Measurements from ENCODE around the gene LPIN1.
"Not testable (repeated sequence)": the region's sequence is repeated elsewhere in the genome, so short reads cannot be mapped to it uniquely, and the experiment has no call there.

Gene LPIN1

DNA sequence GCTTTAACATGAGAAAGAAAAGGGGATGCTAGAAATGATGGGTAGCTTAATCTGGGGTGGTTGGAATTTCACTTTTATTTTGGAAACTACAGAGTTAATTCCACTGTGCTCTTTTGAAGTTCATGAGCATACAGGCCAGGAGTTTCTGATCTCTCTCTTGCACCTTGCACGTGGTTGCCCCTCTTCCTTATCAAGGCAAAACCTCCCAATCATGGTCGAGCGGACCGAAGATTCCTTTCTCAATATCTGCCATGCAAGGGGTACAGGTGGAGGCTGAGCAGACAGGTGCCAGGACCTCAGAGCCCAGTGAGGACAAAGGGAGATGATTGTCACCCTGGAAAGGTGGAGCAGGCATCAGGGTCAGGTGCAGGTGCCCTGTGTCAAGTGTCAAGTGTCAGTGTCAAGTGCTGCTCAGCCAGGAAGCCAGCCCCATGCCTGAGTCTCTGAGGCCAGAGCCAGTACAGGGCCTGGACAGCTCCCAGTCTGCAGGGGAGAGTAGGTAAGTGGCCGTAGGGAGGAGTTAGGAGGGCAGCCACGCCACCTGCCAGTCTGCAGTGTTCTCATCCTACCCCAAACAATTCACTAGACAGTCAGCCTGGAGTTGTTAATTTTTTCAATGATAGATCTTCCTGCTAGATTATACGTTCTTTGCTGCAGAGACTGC is 42.2 kb downstream of the LPIN1 start:
- no peak for DNase-seq

DNA sequence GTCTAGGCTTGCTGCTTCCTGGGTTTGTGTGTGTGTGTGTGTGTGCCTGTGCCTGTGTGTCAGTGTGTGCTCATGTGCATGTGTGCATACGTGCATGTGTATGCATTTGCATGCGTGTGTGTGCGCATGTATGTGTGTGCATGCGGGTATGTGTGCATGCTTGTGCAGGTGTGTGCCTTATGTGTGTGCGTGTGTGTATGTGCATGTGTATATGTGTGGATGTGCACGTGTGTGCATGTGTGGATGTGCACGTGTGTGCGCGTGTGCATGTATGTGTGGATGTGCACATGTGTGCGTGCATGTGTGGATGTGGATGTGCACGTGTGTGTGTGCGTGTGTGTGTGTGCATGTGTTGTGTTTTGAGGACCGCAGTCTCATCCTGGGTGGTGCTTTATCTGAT is 42.8 kb downstream of the LPIN1 start:
- DNase-seq, result no peak

DNA sequence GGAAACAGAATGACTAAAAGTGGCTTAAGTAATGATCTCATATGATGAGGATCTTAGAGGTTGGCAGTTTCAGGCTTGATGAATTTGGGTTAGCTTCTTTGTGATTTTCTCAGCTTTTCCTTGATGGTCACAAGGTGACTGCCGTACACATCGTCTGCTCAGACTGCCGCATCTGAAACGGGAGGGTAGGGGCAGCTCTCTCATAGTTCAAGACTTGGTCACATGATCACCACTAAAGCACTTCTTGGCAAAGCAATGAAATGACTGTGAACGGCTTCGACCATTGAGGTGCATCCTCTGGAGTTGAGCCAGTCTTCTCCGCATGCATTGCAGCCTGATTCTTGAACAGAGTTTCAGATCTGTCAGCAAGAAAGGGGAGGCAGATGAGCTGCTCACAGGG is 43.8 kb downstream of the LPIN1 start:
- DNase-seq, result no peak

DNA sequence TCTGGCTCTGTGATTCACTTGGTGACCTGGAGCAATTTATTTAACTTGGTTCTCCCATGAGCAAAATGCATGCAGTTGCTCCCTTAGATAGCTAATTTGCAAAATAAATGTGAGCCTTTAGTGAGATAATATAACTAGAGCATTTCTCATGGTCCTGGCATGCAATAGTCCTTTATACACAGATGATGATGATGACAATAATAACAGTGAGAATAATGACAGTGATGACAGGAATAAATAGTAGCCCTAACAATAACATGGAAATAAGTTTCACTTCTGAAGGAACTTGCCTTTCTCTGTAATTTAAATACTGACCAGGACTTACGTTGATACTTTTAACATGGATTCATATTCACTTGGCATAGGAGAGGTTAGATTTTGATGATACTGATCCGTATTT is 49.2 kb downstream of the LPIN1 start:
- no peak for DNase-seq

DNA sequence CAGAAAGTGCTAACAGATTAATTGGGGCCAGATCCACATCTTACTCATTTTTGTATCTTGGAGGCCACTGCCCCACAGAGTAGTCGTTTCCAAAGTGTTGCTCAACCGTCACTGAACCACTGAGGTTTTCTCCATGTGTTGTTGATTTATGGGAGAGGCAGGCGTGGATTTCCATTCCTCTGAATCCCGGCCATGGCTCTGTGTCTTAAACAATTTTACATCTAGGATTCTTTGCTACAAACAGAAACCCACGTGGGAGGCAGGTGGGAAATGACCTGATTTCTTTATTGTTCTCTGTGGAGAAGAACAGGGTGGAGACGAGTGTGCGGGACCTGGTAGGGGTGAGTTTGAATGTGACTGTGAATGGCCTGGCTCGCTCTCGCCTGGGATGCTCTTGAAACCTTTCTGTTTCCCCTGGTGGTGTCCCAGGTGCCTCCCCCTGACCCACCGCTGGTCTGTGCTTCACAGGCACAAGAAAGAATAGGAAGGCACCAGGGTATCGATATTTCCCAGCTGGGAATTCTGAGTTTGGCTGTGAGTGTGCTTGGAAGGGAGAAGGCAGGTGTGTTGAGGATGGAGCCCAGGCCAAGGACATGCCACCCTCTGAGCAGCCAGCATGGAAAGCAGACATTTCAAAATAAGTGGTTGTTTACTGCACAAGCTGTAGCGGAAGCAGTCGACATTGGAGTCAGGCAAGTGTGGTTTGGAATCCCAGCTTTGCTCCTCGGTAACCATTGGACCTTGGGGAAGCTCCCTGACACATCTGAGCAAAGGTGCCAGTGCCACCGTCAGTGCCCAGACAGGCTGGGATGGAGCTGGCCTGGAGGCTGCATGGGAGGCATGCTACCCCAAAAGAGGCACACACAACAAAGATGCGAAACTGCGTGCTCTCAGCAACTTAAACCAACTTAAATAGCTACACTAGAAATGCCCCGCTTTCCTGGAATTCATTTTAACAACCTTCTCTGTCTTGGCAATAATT is 50.0 kb downstream of the LPIN1 start:
- no peak for DNase-seq

DNA sequence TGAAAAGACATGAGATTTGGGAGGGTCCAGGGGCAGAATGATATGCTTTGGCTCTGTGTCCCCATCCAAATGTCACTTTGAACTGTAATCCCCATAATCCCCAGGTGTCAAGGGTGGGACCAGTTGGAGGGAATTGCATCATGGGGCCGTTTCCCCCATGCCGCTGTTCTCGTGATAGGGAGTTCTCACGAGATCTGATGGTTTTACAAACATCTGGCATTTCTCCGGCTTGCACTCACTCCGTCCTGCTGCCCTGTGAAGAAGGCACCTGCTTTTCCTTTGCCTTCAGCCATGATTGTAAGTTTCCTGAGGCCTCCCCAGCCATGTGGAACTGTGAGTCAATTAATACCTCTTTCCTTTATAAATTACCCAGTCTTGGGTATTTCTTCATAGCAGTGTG is 51.4 kb downstream of the LPIN1 start:
- DNase-seq, result no peak

DNA sequence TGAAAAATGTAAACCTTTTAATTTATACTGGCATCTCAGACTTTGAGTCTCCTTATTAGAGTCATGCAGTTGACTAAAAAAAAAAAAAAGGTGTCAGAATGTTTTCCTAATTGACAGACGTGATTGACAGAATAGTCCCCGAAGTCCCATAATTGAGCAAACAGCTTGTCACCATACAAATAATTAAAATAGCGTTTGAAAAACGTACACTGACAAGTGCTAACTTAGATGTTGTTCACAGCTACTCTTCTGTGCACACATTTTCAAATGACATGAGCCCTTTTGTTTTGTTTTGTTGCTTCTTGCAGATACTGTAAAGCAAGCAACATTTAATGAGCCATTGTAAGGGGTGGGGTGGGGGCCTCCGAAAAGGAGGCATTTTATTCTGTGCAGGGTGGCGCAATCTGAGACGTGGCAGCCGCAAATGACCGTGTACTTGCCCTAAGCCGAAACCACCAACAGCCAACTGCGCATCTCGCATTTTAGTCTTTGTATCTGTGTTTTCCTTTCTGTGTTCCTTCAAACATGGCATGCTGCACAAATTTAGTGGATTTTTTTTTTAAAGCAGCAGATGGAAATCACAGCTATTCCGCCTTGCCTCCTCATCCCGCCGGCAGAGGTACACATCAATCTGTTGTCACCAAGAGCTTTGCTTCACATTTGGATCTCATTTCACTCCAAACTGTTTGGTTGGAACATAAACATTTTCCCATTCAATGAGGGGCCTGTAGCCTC is 52.4 kb downstream of the LPIN1 start:
- no peak for DNase-seq

DNA sequence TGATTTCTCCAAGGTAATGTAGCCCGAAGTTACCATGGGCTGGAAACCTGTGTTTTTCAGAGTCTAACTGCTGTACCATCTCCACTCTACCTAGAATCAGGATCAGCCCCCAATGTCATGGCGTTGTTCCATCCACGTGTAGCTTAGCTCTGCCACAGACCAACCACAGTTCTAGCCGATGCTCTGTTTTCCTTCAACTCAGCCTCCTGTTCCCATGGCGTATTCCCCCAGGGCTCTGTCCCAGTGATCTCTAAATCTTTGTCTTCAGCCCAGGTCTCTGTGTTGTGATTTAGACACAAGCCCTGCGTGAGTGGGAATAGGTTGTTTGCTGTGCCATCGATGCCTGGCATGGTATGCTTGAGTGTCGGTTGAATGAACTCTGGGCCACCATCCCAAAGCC is 53.4 kb downstream of the LPIN1 start:
- no peak for DNase-seq

DNA sequence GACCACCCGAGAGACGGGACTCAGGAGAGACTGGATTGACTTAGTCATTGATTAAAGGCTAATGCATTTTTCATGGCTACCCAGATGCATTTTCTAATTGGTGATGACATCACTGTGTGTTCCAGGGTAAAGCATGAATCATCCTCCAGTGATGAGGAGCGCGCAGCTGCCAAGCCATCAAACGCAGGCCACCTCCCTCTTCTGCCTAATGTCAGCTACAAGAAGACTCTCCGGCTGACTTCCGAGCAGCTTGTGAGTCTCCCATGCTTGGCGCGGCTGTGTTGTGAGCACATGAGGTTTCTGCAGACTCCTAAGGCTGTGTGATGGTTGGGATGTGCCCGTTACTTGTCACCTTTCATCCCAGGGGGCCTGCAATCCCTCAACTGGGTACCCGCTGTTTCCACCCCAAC is 56.4 kb downstream of the LPIN1 start:
- no peak for DNase-seq

DNA sequence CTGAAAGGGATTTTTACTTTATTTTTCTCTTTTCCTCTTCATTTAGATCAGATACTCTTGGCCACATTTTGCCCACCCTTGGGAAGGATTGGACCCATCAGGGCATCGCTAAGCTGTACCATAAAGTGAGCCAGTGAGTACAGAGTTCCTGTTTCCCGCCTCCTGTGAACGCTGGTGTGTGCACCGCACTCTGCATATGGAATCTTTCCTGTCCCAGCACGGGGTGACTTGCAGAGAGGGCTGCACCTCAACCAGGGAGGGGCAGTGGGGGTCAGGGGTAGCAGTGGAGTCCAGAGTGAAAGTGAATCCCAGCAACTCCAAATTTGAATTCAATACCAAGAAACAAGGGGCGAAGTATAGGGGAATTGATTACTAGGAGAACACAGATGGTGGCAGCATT is 58.6 kb downstream of the LPIN1 start:
- no peak for DNase-seq

DNA sequence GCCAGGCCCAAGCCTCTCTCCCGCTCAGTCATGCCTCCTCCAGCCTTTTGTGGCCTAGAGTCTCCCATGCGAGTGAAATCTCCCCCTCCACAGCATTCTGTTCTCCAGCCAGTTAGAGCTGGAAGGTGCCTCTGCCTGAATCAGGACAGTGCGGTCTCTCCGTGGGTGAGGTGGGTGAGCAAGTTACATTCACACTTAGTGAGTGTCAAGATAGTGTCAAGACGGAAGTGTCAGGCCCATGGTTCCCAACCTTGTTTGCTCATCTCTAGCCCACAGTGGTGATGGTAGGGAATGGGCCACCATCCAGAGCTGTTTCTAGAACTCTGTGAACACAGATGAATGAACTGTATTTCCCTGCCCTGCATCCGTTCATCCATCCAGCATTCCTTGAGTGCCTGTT is 59.5 kb downstream of the LPIN1 start:
- DNase-seq, result no peak

DNA sequence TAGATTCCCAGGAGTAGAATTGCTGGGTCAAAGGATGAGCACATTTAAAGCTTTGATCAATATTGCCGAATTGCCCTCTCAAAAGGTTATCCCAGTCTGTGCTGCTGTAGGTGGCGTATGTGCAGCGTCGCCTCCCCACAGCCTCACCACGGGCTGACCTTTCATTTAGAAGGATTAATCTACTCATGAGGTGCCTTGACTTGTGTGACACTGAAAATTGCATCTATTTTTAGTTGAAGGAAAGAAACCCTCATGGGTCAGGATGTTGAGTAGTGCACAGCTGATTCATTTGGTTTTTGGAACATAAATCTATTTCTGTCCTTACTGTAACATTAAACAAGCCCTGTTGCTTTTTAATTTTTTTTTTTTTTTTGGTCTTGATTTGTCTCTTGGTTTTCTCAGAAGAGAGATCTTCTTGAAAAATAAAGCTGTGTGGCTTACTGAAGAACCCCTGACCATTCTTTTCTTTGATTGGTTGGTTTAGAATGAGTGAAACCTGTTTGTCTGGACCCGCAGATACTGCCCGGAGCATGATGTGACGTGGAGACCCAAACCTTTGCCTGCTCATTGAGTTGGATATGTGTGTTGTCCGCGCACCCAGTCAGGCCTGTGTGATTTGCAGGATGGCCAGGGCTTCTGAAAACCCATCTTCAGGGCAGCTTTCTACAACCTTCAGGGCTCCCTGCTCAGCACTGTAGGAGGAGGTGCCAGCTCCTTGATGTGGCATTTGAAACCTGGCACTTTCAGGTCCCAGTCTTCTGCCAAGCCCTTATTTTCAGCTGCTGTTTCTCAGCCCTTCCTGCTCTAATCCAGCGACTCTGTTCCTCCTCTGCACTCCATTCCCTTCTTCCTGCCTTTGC is 61.0 kb downstream of the LPIN1 start:
- no peak for DNase-seq

DNA sequence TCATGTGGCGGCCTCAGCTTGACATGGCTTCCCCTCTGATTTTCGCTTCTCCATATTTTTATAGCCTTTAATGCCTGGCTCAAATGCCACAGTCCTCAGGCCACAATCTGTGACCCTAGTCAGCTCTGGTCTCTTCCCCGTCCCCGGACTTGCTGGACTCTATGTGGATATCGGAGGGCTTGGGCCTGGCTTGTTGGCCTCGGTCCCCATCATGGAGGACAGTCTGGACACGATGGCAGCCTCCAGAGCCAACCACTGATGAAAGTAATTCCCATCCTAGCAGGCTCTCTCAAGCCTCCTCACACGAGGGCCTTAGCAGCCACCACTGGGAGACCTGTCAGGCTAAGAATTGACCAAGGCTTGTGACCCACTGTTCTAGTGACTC is 61.6 kb downstream of the LPIN1 start:
- no peak for DNase-seq

DNA sequence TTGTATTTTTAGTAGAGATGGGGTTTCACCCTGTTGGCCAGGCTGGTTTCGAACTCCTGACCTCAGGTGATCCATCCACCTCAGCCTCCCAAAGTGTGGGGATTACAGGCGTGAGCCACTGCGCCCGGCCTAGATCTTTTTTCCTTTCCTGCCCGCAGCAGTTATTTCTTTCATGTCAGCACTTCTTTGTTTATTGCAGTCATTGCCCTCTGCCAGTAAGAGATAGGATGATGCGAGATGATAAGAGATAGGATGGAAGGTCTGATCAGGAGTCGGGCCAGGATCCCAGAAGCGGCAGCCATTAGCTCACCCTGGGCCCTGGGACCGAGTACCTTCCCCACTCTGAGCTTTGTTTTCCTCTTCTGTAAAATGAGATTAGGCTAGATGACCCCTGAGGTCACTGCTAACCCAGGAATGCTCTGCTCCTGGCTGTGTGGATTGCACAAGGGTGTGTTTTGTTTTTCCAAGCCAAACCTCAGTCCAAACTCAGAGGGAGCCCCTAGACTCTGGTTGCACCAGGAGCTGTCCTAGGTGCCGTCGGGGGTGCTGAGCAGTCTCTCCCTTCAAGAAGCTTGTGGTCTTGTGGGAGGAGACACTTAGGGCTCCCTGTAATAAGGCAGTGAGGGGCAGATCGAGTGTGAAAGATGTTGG is 63.3 kb downstream of the LPIN1 start:
- DNase-seq, result no peak

DNA sequence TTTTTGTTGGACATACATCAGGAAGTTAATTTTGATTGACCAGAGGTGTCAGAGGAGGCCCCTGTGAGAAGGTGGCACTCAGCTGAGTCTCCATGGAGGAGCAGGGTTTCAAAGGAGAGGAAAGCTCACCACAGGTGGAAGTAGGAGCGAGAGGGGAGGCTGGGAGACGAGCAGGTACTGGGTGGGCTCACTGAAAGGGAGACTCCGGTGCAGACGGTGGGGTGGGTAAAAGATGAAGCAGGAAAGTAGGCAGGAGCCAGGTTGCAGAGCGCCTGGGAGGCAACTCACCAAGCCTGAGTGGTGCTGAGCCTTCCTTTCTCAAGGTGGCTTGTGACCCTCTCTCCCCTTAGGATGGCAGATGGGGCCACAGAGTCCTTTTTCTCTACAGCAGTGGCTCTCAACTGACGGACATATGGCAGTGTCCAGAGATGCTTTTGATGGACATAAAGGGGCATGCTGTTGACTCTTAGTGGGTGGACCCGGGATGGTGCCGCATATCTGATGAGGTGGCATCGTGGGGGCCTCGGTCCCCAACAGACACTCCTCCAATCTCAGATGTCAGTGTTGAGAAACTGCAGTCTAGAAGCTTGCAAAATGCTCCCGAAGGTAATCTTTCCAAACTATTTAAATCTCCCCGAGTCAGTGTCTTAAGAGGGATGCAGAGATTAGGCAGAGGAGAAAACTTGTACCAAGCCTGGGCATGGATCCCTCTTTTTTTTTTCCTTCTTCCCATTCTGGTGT is 64.0 kb downstream of the LPIN1 start:
- DNase-seq, result no peak

DNA sequence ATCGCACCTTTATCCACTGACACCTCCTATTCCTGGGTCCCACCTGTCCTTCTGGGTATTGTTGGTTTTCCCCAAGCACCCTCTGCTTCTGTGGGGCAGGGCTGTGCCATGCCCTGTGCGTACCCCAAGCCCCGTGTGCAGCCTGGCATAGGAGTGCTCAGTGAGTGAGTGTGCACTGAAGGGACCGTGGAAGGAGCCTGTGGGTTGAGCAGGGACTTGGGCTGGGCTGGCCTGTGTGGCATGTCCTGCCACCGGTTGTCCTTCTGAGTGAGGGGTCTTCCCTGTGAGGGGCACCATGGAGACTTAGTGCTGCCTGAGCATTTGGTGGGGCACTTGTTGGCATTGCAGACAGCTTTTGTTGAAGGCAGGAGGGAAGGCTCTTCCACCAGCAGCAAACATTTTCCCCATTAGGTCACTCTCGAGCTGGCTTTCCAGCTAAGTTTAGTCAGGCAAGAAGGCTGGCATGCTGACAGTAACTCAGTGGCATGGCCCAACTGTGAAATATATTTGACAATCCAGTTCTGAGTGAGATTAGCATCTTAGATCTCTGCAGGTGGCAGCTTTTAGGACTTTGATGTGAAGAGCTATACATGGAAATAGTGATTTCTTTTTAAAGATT is 64.7 kb downstream of the LPIN1 start:
- no peak for DNase-seq

DNA sequence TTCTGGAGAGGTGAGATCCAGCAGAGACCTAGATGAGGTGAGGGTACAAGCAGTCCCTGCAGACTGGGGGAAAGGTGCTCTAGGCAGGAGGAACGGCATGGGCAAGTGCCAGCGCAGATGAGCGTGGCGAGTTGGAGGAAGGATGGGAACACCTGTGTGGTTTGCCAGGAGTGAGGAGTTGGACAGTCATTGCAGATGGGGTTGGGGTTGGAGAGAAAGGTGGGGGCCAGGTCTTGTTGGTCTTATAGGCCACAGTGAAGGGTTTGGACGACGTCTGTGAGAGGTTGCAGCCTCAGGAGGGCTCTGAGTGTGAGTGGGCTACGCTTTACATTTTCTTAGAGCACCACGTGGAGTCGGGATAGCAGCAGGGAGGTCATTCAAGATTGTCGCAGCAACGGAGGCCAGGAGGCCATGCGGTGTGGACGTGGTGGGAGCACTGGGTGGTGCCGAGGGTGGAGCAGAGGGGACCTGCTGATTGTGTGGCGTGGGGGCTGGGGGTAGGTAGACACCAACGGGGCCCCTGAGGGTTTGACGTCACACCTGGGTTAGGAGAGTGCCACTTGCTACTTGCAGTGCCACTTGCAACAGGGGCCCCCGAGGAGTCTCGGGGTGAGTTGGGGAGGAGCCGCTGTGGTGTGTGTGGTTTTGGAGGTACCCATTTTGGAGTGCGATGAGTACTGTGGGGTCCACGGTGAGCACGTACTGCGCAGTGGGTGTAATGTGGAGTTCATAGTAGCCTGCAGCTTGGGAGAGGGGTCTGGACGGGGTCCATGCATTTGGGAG is 66.2 kb downstream of the LPIN1 start:
- no peak for DNase-seq

DNA sequence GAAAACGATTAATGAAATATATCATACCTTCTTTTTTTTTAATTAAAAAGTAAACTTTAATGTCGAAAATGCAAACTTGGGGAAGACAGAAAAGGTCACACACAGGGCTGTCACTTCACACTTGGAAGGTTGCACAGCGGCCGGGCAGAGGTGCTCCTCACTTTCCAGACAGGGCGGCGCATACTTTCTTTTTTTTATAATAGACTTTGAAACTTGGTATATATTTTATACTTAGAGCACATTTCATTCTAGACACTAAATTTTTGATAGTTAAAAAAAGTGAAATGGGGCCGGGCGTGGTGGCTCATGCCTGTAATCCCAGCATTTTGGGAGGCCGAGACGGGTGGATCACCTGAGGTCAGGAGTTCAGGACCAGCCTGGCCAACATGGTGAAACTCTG is 66.9 kb downstream of the LPIN1 start:
- DNase-seq, result not testable (repeated sequence)

DNA sequence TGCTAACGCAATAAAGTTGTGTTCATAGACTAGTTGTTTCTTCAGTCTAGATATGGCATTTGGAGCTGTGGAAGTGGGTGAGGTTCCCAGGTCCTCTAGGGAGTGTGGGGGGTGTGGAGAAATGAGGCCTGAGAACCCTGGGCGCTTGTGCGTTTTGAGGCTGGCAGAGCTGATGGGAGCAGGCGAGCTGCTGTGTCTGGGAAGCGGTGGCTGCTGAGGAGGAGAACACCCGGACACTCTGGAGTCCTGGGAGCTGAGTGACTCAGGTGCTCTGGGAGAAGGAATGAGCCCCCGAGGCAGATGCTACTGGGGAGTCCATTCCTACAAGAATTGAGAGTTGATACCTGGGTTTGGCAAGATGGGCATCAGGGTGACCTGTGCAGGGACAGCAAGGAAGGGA is 67.5 kb downstream of the LPIN1 start:
- DNase-seq, result no peak

DNA sequence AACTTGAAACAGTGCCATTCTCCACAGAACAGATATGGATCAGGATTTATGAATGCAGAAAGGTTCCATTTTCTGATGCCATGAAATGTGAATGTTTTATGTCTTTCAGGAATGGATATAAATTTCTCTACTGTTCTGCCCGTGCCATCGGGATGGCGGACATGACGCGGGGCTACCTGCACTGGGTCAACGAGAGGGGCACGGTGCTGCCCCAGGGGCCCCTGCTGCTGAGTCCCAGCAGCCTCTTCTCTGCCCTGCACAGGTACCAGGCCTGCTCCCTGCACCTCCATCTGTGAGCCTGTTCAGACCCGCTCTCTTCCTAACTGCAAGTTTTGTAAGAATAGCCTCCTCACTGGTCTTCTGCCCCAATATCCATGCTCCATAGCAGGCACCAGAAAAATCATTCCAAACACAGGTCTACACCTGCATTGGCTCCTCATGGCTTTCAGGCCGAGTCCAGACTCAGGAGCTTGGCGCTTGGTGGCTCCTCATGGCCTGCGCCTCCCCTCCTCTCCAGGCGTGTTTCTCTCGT is 68.6 kb downstream of the LPIN1 start:
- DNase-seq, result no peak
